ENCODE data around the gene LAMC1. TPM values are rescaled to one million over a fixed set of nuclear protein-coding genes. Genes with fewer than 3 reads are reported as not detected.
"Not testable (repeated sequence)": the region's sequence is repeated elsewhere in the genome, so short reads cannot be mapped to it uniquely, and the experiment has no call there.

Gene LAMC1
- total and polyA plus RNA-seq, 2 donors (not counting 1 experiment from before 2014, with no cell fraction given): 11.5 to 34.0 TPM

- Histone ChIP-seq H3K36me3 (replicated peaks in 1 of 2; ENCODE audit: control extremely low read depth in 1 of 2, control insufficient read depth in 1 of 2, extremely low read depth in 1 of 2, insufficient read depth in 2 of 2, low read length in 1 of 2) (no peaks in the 10 kb centered on the region), H3K4me1 (ENCODE audit: control insufficient read depth in 2 of 2, insufficient read depth in 2 of 2, low read length in 2 of 2) (no peaks in the 10 kb centered on the region), H3K9ac (ENCODE audit: low read length) (no peak overlapping the region), H2AFZ (ENCODE audit: insufficient read depth, low read depth, low read length, poor library complexity, severe bottlenecking) (no peak overlapping the region), H3K79me2 (ENCODE audit: control insufficient read depth, insufficient read depth, low read length) (no peaks in the 10 kb centered on the region), H3K4me3 (ENCODE audit: control extremely low read depth in 1 of 5, extremely low read depth in 1 of 5, insufficient read depth in 1 of 5, low read depth in 2 of 5, low read length in 4 of 5) (no peak overlapping the region), H4K20me1 (ENCODE audit: control insufficient read depth, insufficient read depth, low read length, poor library complexity, severe bottlenecking) (no peaks in the 10 kb centered on the region), H3K4me2 (replicated peaks; ENCODE audit: low read depth, low read length, poor library complexity, severe bottlenecking) (no peak overlapping the region), H3K27ac (ENCODE audit: low read length in 2 of 2) (no peak overlapping the region), H3K27me3 (replicated peaks in 1 of 4; ENCODE audit: control extremely low read depth in 1 of 4, control insufficient read depth in 3 of 4, insufficient read depth in 4 of 4, low read length in 3 of 4) (no peaks in the 10 kb centered on the region), H3K9me3 (ENCODE audit: control extremely low read depth in 1 of 3, control insufficient read depth in 2 of 3, insufficient read depth in 1 of 3, low read length in 2 of 3) (no peaks in the 10 kb centered on the region)
- H3K27me3 Mint-ChIP-seq: peaks cover 14% of the 10 kb centered on the region
- DNase-seq (no peak), ATAC-seq (ENCODE audit: low read depth) (no peak)
- intact Hi-C loops (cut with micrococcal nuclease): no loop called here
- H3K4me1 Mint-ChIP-seq: no peaks in the 10 kb centered on the region
- POLR2A ChIA-PET: no interaction called here
- CTCF ChIA-PET: interaction anchor here (0.5 kb wide), 1 partner anchor 80 kb away, joined by 3 read pairs; no protein-coding TSS in a partner anchor
- no CpG with 5 or more reads among the region's 1 CpG for WGBS (ENCODE audit: insufficient coverage)
- H3K27ac Mint-ChIP-seq: no peak overlapping the region
- H3K9me3 Mint-ChIP-seq (ENCODE audit: insufficient read depth): no peaks in the 10 kb centered on the region
- TF ChIP-seq EZH2 (IDR thresholded peaks at IDR 0.05; ENCODE audit: borderline replicate concordance, insufficient read depth, low read depth, low read length, poor library complexity, severe bottlenecking): no peak
- no peak for TF ChIP-seq CTCF (IDR thresholded peaks at IDR 0.05)
- no peak overlapping the region for H3K4me3 Mint-ChIP-seq
These were observed 126.1 kb downstream of the LAMC1 start for GRCh38 chr1:183149273-183149672.

- H4K20me1 ChIP-seq (ENCODE audit: control insufficient read depth, insufficient read depth, low read length, poor library complexity, severe bottlenecking); H2AFZ ChIP-seq (ENCODE audit: insufficient read depth, low read depth, low read length, poor library complexity, severe bottlenecking); ATAC-seq (ENCODE audit: low read depth); H3K4me1 ChIP-seq (ENCODE audit: control insufficient read depth in 2 of 2, insufficient read depth in 2 of 2, low read length in 2 of 2); H3K9me3 Mint-ChIP-seq (ENCODE audit: insufficient read depth); H3K4me3 ChIP-seq (ENCODE audit: control extremely low read depth in 1 of 5, extremely low read depth in 1 of 5, insufficient read depth in 1 of 5, low read depth in 2 of 5, low read length in 4 of 5); DNase-seq; H3K4me1 Mint-ChIP-seq; intact Hi-C loops (cut with micrococcal nuclease); H3K9me3 ChIP-seq (ENCODE audit: control extremely low read depth in 1 of 3, control insufficient read depth in 2 of 3, insufficient read depth in 1 of 3, low read length in 2 of 3); H3K36me3 ChIP-seq (replicated peaks in 1 of 2; ENCODE audit: control extremely low read depth in 1 of 2, control insufficient read depth in 1 of 2, extremely low read depth in 1 of 2, insufficient read depth in 2 of 2, low read length in 1 of 2); H3K79me2 ChIP-seq (ENCODE audit: control insufficient read depth, insufficient read depth, low read length); H3K9ac ChIP-seq (ENCODE audit: low read length); POLR2A ChIA-PET; CTCF ChIA-PET; H3K27ac Mint-ChIP-seq; H3K27me3 ChIP-seq (replicated peaks in 1 of 4; ENCODE audit: control extremely low read depth in 1 of 4, control insufficient read depth in 3 of 4, insufficient read depth in 4 of 4, low read length in 3 of 4); H3K27ac ChIP-seq (ENCODE audit: low read length in 2 of 2); H3K4me2 ChIP-seq (replicated peaks; ENCODE audit: low read depth, low read length, poor library complexity, severe bottlenecking); H3K4me3 Mint-ChIP-seq: not testable (repeated sequence)
- H3K27me3 Mint-ChIP-seq: peaks cover 17% of the 10 kb centered on the region
- WGBS (ENCODE audit: insufficient coverage): no CpG with 5 or more reads among the region's 1 CpG
These were observed 126.8 kb downstream of the LAMC1 start for GRCh38 chr1:183150032-183150431.

All from B cell (primary cell).